Stimulated activated naive CD8-positive, alpha-beta T cell treated with anti-CD3 and anti-CD28 coated beads, Interleukin-15, Interleukin-2, amounts not matched to agents 100 ng/mL and 50 ng/mL, for 24 hours (primary cell): Measurements from ENCODE around the gene TRIM59.
A peak's percentile ranks its signal among the peaks of the same experiment; 100 is the strongest.

ENCODE experiments used
- H3K27ac Mint-ChIP-seq: one replicate; pipeline ENCODE4 v1.8.0; 2021; ENCODE audit warnings: mild to moderate bottlenecking, mixed read lengths
- H3K27me3 Mint-ChIP-seq: one replicate; pipeline ENCODE4 v1.8.0; 2021; ENCODE audit warnings: mixed read lengths
- H3K36me3 Mint-ChIP-seq: one replicate; pipeline ENCODE4 v1.8.0; 2021; ENCODE audit warnings: low read depth, mixed read lengths
- H3K4me1 Mint-ChIP-seq: one replicate; pipeline ENCODE4 v1.8.0; 2021; ENCODE audit warnings: low read depth, mixed read lengths
- H3K4me3 Mint-ChIP-seq: one replicate; pipeline ENCODE4 v1.8.0; 2021; ENCODE audit warnings: mild to moderate bottlenecking, mixed read lengths
- H3K9me3 Mint-ChIP-seq: one replicate; pipeline ENCODE4 v1.8.0; 2021; ENCODE audit warnings: mixed read lengths

The TRIM59 gene

DNA sequence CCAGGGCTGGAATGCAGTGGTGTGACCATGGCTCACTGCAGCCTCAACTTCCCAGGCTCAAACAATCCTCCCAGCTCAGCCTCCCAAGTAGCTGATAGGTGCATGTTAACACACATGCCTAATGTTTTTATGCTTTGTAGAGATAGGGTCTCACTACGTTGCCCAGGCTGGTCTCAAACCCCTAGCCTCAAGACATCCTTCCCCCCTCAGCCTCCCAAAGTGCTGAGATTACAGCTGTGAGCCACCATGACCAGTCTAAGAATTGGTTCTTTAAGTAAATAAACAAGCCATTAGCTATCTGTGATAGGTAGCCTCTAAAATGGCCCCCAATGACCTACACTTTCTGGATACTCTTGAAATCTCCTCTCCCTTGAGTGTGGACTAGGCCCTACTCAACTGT, 3.7 kb downstream of the TRIM59 start:
- H3K4me3 Mint-ChIP-seq: no peak overlapping the region
- peaks cover 51% of the 10 kb centered on the region for H3K4me1 Mint-ChIP-seq
- H3K27me3 Mint-ChIP-seq: no peaks in the 10 kb centered on the region
- H3K9me3 Mint-ChIP-seq: no peaks in the 10 kb centered on the region
- peaks cover 59% of the 10 kb centered on the region for H3K36me3 Mint-ChIP-seq
- no peak overlapping the region for H3K27ac Mint-ChIP-seq

- Mint-ChIP-seq H3K9me3 (peaks cover 5% of the 10 kb centered on the region), H3K4me3 (no peak overlapping the region), H3K36me3 (peaks cover 69% of the 10 kb centered on the region), H3K27me3 (no peaks in the 10 kb centered on the region), H3K27ac (no peak overlapping the region), H3K4me1 (peaks cover 46% of the 10 kb centered on the region)
These were observed 5.2 kb downstream of the TRIM59 start for GRCh38 chr3:160444411-160444810.

GRCh38 chr3:160440687-160441086, 8.9 kb downstream of the TRIM59 start:
- Mint-ChIP-seq H3K4me3 (no peak overlapping the region), H3K27ac (no peak overlapping the region), H3K36me3 (peaks cover 73% of the 10 kb centered on the region), H3K27me3 (no peaks in the 10 kb centered on the region), H3K9me3 (peaks cover 5% of the 10 kb centered on the region), H3K4me1 (peaks cover 50% of the 10 kb centered on the region)

DNA sequence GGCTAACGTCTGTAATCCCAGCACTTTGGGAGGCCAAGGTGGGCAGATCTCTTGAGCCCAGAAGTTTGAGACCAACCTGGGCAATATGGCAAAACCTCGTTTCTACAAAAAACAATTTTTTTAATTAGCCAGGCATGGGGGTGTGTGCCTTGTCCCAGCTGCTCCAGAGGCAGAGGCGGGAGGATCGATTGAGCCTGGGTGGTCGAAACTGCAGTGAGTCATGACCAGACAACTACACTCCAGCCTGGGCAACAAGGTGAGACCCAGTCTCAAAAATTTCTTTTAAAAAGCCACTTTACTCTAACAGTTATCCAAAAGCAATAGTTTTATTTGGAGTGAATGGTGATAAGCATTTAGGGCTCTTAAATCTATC, 12.5 kb downstream of the TRIM59 start:
- peaks cover 80% of the 10 kb centered on the region for H3K36me3 Mint-ChIP-seq

DNA sequence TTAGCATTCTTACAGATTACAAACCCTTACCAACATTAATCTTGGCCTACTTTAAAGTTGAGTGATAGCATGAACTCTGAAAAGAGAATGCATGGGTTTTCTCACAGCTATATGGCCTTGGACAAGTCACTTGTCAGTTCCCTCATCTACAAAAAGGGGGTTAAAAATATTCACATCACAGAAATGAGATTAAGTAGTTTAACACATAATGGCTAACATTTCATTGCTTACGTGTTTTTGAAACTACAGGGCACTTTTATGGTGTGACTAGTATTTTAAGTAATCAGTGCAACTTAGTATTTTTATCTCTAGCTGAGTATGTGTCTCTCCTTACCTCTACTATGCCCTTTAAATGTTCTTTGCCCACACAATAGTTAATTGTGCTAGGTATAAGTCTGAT, 13.8 kb downstream of the TRIM59 start:
- peak overlapping the region; percentile 45 for H3K27ac Mint-ChIP-seq
- no peak overlapping the region for H3K4me3 Mint-ChIP-seq
- peaks cover 85% of the 10 kb centered on the region for H3K36me3 Mint-ChIP-seq
- peaks cover 37% of the 10 kb centered on the region for H3K4me1 Mint-ChIP-seq
- H3K27me3 Mint-ChIP-seq: no peaks in the 10 kb centered on the region
- H3K9me3 Mint-ChIP-seq: peaks cover 5% of the 10 kb centered on the region

More for the DNA sequence above, 12.5 kb downstream of the TRIM59 start:
- Mint-ChIP-seq H3K4me3 (no peak overlapping the region), H3K27me3 (no peaks in the 10 kb centered on the region), H3K9me3 (peaks cover 5% of the 10 kb centered on the region), H3K4me1 (peaks cover 42% of the 10 kb centered on the region), H3K27ac (no peak overlapping the region)

GRCh38 chr3:160435095-160435494, 14.5 kb downstream of the TRIM59 start:
- peaks cover 87% of the 10 kb centered on the region for H3K36me3 Mint-ChIP-seq
- no peak overlapping the region for H3K4me3 Mint-ChIP-seq
- H3K4me1 Mint-ChIP-seq: peaks cover 37% of the 10 kb centered on the region
- peaks cover 5% of the 10 kb centered on the region for H3K9me3 Mint-ChIP-seq
- H3K27ac Mint-ChIP-seq: no peak overlapping the region
- no peaks in the 10 kb centered on the region for H3K27me3 Mint-ChIP-seq

GRCh38 chr3:160434071-160434470, 15.5 kb downstream of the TRIM59 start:
- H3K27me3 Mint-ChIP-seq: no peaks in the 10 kb centered on the region
- H3K36me3 Mint-ChIP-seq: peaks cover 83% of the 10 kb centered on the region
- H3K4me1 Mint-ChIP-seq: peaks cover 32% of the 10 kb centered on the region
- H3K9me3 Mint-ChIP-seq: no peaks in the 10 kb centered on the region
- H3K27ac Mint-ChIP-seq: no peak overlapping the region
- no peak overlapping the region for H3K4me3 Mint-ChIP-seq

- H3K9me3 Mint-ChIP-seq: no peaks in the 10 kb centered on the region
- no peak overlapping the region for H3K27ac Mint-ChIP-seq
- no peak overlapping the region for H3K4me3 Mint-ChIP-seq
- peaks cover 87% of the 10 kb centered on the region for H3K36me3 Mint-ChIP-seq
- H3K4me1 Mint-ChIP-seq: no peaks in the 10 kb centered on the region
- H3K27me3 Mint-ChIP-seq: no peaks in the 10 kb centered on the region
These were observed 21.7 kb downstream of the TRIM59 start for GRCh38 chr3:160427832-160428424.

DNA sequence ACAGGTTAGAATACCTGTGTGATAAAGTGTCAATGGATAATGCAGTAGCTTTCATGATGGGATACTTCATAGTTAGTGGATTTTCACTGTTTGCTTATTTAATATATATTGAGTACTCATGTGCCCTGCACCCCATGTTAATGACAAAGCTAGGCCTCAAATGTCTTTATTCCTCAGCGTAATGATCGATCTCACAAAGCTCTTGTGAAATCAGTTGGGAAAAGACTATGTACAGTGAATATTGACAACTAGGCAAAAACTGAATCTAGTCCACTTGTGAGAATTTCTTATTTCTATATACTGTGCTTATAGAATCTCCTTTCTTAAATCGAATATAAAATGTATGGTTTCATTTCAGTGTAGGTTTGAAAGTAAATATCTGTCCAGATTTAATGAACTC, 32.3 kb downstream of the TRIM59 start:
- peaks cover 85% of the 10 kb centered on the region for H3K36me3 Mint-ChIP-seq
- no peaks in the 10 kb centered on the region for H3K27me3 Mint-ChIP-seq
- peaks cover 5% of the 10 kb centered on the region for H3K4me1 Mint-ChIP-seq
- H3K4me3 Mint-ChIP-seq: no peak overlapping the region
- H3K27ac Mint-ChIP-seq: no peak overlapping the region
- H3K9me3 Mint-ChIP-seq: no peaks in the 10 kb centered on the region

DNA sequence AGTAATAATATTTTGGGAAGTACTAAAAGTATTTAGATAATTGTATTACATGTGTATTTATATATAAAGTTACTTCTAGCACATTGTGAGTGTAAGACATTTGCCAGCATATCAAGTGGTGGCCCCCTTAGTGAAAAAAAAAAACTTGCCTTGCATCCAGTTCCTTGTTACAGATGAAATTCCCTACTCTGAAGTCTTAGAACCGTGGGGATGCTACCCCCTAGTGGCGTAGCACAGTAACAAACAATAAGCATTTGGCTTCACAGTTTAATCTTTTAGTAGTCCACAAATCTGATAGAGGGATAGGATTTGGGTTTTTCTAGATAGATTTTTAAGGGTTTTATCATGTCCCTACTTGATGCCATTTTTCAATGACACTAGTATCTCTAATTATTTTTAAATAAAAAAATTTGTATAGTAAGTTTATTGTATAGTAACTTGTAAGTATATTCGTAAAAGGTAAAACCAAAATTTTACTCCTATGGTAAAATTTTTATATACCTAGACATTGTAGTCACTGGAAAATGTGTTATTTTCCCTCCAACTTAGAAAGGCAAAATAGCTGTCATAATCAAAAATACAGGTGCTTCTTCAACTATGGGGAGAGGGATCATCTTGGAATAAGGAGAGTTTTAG, 35.9 kb downstream of the TRIM59 start:
- Mint-ChIP-seq H3K27me3 (no peaks in the 10 kb centered on the region), H3K4me1 (peaks cover 5% of the 10 kb centered on the region), H3K27ac (no peak overlapping the region), H3K9me3 (no peaks in the 10 kb centered on the region), H3K36me3 (peaks cover 79% of the 10 kb centered on the region), H3K4me3 (no peak overlapping the region)

DNA sequence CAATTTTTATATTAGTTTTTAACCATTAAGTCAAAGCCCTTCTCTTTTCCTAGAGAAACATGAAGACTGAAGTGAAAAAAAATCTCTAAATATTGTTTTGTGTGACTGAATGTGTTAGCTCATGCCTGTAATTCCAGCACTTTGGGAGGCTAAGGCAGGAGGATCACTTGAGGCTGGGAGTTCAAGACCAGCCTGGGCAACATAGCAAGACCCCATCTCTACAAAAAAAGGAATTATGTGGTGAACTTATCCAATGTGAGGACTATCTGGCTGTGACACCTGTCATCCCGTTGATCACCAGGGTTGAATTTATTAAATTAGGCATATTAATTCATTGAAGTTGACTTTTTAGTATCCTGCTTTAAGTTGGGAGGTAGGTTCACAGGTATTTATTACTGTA, 37.1 kb downstream of the TRIM59 start:
- Mint-ChIP-seq H3K4me3 (no peak overlapping the region), H3K36me3 (peaks cover 81% of the 10 kb centered on the region), H3K27ac (no peak overlapping the region), H3K9me3 (no peaks in the 10 kb centered on the region), H3K27me3 (no peaks in the 10 kb centered on the region), H3K4me1 (peaks cover 8% of the 10 kb centered on the region)

GRCh38 chr3:160409812-160410610, 39.6 kb downstream of the TRIM59 start:
- Mint-ChIP-seq H3K9me3 (no peaks in the 10 kb centered on the region), H3K27me3 (no peaks in the 10 kb centered on the region), H3K36me3 (peaks cover 73% of the 10 kb centered on the region), H3K27ac (no peak overlapping the region), H3K4me1 (peaks cover 3% of the 10 kb centered on the region), H3K4me3 (no peak overlapping the region)

- Mint-ChIP-seq H3K9me3 (no peaks in the 10 kb centered on the region), H3K36me3 (peaks cover 81% of the 10 kb centered on the region), H3K4me3 (peak overlapping the region; percentile 46), H3K4me1 (peaks cover 43% of the 10 kb centered on the region), H3K27ac (peak overlapping the region; percentile 2), H3K27me3 (peaks cover 9% of the 10 kb centered on the region)
These were observed 45.7 kb downstream of the TRIM59 start for GRCh38 chr3:160403796-160404470.

- peaks cover 75% of the 10 kb centered on the region for H3K36me3 Mint-ChIP-seq
- H3K27ac Mint-ChIP-seq: no peak overlapping the region
- H3K4me1 Mint-ChIP-seq: peaks cover 48% of the 10 kb centered on the region
- H3K9me3 Mint-ChIP-seq: no peaks in the 10 kb centered on the region
- H3K4me3 Mint-ChIP-seq: peak overlapping the region; percentile 97
- H3K27me3 Mint-ChIP-seq: peaks cover 9% of the 10 kb centered on the region
These were observed 46.5 kb downstream of the TRIM59 start for GRCh38 chr3:160403028-160403545.
